Stimulated activated CD4-positive, alpha-beta T cell treated with anti-CD3 and anti-CD28 coated beads, Interleukin-12 subunit alpha, Interleukin-12 subunit beta, amount 100 ng/mL, for 4 hours (primary cell): ENCODE results near the gene MCL1.
"Not testable (repeated sequence)": the region's sequence is repeated elsewhere in the genome, so short reads cannot be mapped to it uniquely, and the experiment has no call there.

Experiments
- DNase-seq: peaks from one replicate; pipeline ENCODE4 v3.0.0-alpha.2; 2020

The MCL1 gene

DNA sequence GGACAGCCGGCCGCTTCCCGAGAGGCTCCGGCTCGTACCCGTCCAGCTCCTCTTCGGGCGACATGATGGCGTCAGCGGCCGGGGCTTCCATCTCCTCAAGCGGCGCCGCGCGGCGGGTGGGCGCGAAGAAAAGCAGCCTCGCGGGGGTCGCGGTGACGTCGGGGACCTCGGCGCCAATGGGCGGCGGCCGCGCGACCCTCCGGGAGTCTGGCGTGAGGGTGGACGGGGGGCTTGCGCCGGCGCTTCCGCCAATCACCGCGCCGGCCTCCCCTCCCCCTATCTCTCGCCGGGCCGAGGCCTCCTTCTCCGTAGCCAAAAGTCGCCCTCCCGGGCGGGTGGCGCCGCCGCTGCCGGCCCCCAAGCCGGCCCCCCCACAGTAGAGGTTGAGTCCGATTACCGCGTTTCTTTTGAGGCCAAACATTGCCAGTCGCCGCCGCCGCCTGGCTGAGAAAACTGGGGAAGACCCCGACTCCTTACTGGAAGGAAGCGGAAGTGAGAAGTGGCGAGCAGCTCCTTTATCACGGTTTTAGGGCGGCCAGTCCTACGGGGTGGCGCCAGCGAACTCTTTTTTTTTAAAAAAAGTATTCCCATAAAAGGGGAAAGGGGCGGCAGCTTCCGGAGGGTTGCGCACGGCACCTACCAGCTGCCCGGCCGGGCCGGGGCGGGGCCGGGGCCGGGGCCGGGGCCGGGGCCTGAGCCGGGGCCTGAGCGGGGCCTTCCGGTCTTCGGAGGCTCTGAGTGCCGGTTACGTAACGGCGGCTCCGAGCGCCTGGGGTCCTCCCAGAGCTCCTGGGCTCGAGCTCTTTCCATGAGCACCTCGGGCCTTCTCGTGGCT, at the start of gene MCL1:
Gene MCL1 (minus strand): TSS at position 501 of the 835 bp plus-strand sequence. CDS start 80 bp downstream, at position 421.
- peak; percentile 81 for DNase-seq

GRCh38 chr1:150628766-150629114, 49.3 kb upstream of the MCL1 start:
- no peak for DNase-seq

- DNase-seq: no peak
These were observed 48.5 kb upstream of the MCL1 start for GRCh38 chr1:150627826-150628410.

DNA sequence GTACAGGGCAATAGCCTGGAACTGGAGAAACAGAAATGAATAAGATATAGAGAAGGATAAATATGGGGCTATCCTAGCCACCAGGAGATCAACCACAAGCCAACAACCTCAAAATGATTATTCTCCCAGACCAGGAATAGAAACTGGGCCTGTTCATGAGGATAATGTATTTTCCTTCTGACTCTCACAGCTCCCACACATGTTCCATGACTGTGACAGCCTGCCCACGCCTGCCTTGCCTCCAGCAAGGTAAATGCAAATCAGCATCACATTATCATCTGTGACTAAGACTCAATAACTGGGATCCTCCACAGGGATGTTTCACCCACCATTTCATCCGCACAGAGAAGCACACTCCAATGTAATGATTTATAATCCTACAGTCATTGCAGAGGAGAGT, 46.7 kb upstream of the MCL1 start:
- DNase-seq: no peak

DNA sequence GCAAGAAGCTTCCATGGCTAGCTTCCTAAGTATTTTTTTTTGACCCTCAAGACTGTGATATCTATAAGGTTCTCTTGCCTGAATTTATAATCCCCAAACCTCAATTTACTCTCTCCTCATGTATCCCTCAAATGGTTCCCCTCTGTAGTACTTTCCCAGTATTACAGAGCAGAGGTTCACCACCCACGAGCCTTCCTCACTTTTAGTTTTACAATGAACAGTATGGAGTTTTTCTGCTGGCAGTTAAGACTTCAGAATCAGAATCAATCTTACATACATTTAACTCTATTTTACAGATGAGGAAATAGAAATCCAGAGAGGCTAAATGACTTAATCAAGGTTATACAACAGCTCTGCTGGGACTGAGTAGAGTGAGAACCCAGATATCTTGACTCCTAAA, 45.1 kb upstream of the MCL1 start:
- not testable (repeated sequence) for DNase-seq

DNA sequence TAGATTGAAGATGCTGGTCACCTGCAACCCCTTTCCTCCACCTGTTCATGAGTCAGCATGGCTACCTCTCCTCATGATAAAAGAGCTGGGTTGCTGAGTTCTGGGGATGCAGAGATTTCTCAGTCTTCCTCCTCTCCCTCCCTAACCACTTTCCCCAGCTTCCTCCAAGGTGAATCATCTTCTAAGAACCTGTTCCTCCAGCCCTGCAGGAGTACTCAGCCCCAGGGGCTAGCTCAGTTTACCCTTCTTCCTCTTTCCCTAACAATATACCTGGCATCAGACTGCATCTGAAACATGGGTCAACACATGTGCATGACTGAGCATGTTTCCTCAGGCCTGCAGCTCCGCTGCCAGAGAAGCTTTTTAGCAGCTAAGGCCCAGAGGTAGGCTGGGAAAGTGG, 44.7 kb upstream of the MCL1 start:
- DNase-seq: not testable (repeated sequence)

GRCh38 chr1:150622303-150622975, 43.0 kb upstream of the MCL1 start:
- DNase-seq: no peak

DNA sequence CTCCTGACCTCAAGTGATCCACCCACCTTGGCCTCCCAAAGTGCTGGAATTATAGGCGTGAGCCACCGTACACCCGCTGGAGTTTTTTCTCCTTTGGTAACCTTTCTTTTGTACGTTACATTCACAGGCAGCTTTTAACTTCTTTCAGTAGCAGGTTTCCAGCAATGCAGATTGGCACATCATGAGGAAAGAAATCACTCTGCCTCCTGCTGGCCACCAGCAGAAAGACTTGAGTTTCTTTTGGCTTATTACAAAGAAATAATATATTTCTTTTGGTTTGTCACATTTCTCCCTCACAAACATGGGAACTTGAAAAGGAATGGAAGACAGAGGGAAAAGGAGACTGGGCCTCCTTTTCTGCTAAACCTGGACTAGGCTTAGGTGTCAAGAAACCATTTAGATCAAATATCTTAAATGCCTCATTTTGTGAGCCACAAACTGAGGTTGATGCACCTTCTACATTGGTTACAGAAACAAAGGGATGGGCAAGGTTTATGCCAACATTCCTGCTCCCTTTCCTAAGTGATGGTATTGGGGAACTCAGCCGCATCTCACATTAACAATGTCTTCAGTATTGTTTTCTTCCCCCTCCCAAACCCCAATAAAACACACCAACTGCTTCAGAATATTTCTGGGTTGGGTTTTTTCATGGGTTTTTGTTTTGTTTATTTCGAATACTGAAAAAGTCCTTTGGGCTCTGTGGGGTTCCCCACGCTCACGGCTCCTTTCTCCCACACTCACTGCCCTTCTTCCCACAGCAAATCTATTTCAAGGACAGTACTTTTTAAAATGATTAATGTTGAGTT, 42.3 kb upstream of the MCL1 start:
- DNase-seq: peak; percentile 41

GRCh38 chr1:150620919-150621318, 41.5 kb upstream of the MCL1 start:
- DNase-seq: no peak

DNA sequence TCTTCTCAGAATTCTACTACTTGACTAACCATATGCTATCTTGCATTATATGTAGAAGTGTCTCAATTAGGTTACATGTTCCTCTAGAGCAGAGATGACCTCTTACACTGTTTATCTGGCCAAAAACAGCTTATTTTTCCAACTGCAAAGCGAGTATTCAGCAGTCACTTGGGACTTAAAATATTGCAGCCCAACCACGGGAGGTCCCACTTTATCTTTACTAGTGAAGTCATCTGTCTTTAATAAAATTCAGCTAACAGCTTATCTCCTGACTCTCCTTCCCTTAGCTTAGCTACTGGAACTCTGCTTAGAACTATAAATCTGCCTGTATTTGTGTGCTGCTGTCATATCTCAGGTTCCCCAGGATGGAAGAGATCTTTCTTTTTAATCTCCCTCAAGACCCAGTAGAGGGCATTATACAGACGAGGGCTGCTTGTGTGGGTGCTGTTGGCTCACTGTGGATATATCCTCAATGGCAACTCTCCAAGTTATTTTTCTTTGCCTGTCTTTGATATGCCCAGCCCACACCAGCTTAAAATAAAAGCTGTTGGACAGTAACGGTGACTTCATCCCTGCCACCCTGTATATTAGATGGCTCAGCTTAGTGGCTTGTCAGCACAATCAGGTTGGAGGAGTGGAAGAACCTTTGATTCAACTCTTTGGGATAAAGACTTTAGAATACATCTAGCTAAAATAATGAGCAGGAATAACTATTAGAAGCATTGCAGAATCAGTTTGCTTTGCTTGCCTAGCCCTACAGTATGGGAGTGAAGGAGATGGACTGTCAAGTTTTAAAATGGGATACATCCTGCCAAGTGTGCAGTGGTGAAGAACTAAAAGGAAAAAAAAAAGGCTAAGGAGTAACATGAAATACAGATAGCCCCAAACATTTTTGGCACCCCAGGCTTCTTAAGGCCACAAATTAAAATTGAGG, 40.4 kb upstream of the MCL1 start:
- DNase-seq: no peak

GRCh38 chr1:150615346-150616201, 36.2 kb upstream of the MCL1 start:
- no peak for DNase-seq

DNA sequence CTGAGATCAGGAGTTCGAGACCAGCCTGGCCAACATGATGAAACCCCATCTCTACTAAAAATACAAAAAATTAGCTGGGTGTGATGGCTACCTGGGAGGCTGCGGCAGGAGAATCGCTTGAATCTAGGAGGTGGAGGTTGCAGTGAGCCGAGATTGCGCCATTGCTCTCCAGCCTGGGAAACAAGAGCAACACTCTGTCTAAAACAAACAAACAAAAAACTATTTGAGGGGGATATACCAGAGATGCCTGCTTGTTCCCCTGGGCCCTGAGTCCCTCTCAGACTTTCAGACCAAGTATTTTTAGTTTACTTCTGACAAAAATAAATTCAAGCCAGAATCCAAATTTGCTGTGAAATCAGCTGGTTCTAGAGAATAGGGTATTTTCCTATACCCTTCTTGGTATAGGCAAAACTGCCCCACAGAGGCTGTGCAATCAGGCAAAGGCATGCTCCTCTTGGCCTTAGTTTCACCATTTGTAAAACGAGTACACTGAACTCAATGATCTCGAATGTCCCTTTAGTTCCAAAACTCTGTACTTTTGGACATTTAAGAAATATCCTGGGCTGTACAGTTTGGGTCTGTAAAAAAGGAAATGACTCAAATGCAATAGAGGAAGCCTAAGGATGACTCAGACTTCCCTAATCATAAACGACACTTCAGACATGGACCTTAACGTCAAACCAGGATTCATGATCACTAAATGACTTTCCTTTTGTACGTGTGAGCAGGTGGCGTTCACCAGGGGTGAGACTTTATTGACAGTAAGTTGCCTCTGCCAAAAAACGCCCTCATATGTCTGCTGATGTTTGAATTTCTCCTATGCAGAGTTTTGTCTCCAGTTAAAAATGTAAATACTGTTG, 33.9 kb upstream of the MCL1 start:
- no peak for DNase-seq

- no peak for DNase-seq
These were observed 32.6 kb upstream of the MCL1 start for GRCh38 chr1:150612014-150612345.

- DNase-seq: no peak
These were observed 31.2 kb upstream of the MCL1 start for GRCh38 chr1:150610576-150610975.

GRCh38 chr1:150609732-150610131, 30.3 kb upstream of the MCL1 start:
- no peak for DNase-seq

GRCh38 chr1:150606463-150607142, 27.2 kb upstream of the MCL1 start:
- DNase-seq: no peak

DNA sequence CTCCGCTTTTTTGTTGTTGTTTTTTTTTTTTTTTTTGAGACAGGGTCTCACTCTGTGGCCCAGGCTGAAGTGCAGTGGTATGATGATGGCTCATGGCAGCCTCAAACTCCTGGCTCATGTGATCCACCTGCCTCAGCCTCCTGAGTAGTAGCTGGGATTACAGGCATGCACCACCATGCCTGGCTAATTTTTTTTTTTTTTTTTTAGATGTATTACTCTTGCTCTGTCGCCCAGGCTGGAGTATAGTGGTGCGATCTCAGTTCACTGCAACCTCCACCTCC, 26.0 kb upstream of the MCL1 start:
- not testable (repeated sequence) for DNase-seq

- no peak for DNase-seq
These were observed 24.8 kb upstream of the MCL1 start for GRCh38 chr1:150604226-150604588.

DNA sequence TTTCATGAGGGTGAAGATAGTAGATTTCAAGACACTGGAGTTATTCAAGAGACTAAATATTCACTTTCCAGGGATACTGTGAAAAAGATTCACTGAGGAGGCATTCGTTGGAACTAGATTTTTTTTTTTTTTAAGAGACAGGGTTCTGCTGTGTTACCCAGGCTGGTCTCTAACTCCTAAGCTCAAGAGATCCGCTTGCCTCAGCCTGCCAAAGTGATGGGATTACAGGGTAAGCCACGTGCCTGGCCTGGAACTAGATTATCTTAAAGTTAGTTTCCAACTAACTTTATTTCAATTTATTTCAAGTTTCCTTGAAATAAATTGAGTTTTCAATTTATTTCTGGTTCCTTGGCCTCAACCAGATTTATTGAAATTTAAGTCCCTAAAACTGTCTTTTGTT, 24.3 kb upstream of the MCL1 start:
- no peak for DNase-seq

GRCh38 chr1:150602372-150602771, 23.0 kb upstream of the MCL1 start:
- DNase-seq: not testable (repeated sequence)
